Liver (tissue), 9 donors: ENCODE measurements around the gene DLAT. TPM values are rescaled to one million over a fixed set of nuclear protein-coding genes. Genes with fewer than 3 reads are reported as not detected.

Source experiments
- DNase-seq: peaks from one replicate; pipeline ENCODE4 v3.0.0-alpha.2; 2017; ENCODE audit warnings: low spot score
- H3K27ac ChIP-seq, 2 donors: one replicate each; pipeline ENCODE4 v1.7.0; 2013; ENCODE audit warnings: inconsistent platforms in 2 of 2, low read length in 2 of 2, control low read depth in 1 of 2, low read depth in 1 of 2, mild to moderate bottlenecking in 1 of 2
- H3K27me3 ChIP-seq, 4 donors: one replicate each; pipeline versions ENCODE4 v1.6.1 to v1.7.0; 2013; ENCODE audit warnings: low read length in 3 of 4, inconsistent platforms in 1 of 4, mild to moderate bottlenecking in 1 of 4, moderate library complexity in 1 of 4; ENCODE audit not compliant: control insufficient read depth in 4 of 4, insufficient read depth in 4 of 4
- H3K36me3 ChIP-seq, 4 donors: one replicate each; pipeline versions ENCODE4 v1.6.1 to v1.7.0; 2013; ENCODE audit warnings: low read length in 3 of 4, mild to moderate bottlenecking in 3 of 4, low read depth in 1 of 4, moderate library complexity in 1 of 4; ENCODE audit not compliant: control insufficient read depth in 4 of 4, insufficient read depth in 3 of 4
- H3K4me1 ChIP-seq, 4 donors: one replicate each; pipeline versions ENCODE4 v1.6.1 to v1.7.0; 2013; ENCODE audit warnings: low read length in 3 of 4, mild to moderate bottlenecking in 3 of 4, moderate library complexity in 1 of 4; ENCODE audit not compliant: control insufficient read depth in 4 of 4, insufficient read depth in 4 of 4
- H3K4me3 ChIP-seq, 3 donors: one replicate each; pipeline versions ENCODE4 v1.6.1 to v1.7.0; 2013; ENCODE audit warnings: low read length in 3 of 3, control low read depth in 1 of 3, low read depth in 1 of 3, mild to moderate bottlenecking in 1 of 3
- H3K9ac ChIP-seq, 2 donors: one replicate each; pipeline ENCODE4 v1.7.0; 2013; ENCODE audit warnings: low read length in 2 of 2, mild to moderate bottlenecking in 2 of 2, moderate library complexity in 2 of 2, control low read depth in 1 of 2, low read depth in 1 of 2
- H3K9me3 ChIP-seq, 4 donors: one replicate each; pipeline versions ENCODE4 v1.6.1 to v1.7.0; 2013; ENCODE audit warnings: low read length in 3 of 4; ENCODE audit not compliant: control insufficient read depth in 4 of 4
- EGR1 ChIP-seq, 2 donors: IDR thresholded peaks; 2 replicates each; pipeline ENCODE4 v1.6.1; 2016 to 2018; ENCODE audit warnings: antibody characterized with exemption in 2 of 2, low read depth in 2 of 2
- FOXA1 ChIP-seq: IDR thresholded peaks from 2 replicates; pipeline ENCODE4 v1.6.1; 2016; ENCODE audit warnings: antibody characterized with exemption
- FOXA2 ChIP-seq: IDR thresholded peaks from 2 replicates; pipeline ENCODE4 v1.6.1; 2016; ENCODE audit warnings: antibody characterized with exemption
- GABPA ChIP-seq, 2 donors: IDR thresholded peaks in 1 of 2; conservative IDR thresholded peaks in 1 of 2; 2 replicates each; pipeline ENCODE4 v1.6.1; 2016; ENCODE audit warnings: antibody characterized with exemption in 2 of 2, mild to moderate bottlenecking in 1 of 2, moderate library complexity in 1 of 2
- HNF4A ChIP-seq, 2 donors: conservative IDR thresholded peaks; 2 replicates each; pipeline ENCODE4 v1.6.1; 2016; ENCODE audit warnings: antibody characterized with exemption in 2 of 2, mild to moderate bottlenecking in 2 of 2
- HNF4G ChIP-seq: IDR thresholded peaks from 2 replicates; pipeline ENCODE4 v1.6.1; 2016; ENCODE audit warnings: antibody characterized with exemption
- JUND ChIP-seq, 2 donors: IDR thresholded peaks; 2 replicates each; pipeline ENCODE4 v1.6.1; 2016; ENCODE audit warnings: antibody characterized with exemption in 2 of 2
- NR2F2 ChIP-seq: IDR thresholded peaks from 2 replicates; pipeline ENCODE4 v1.6.1; 2016; ENCODE audit warnings: antibody characterized with exemption
- RAD21 ChIP-seq, 2 donors: IDR thresholded peaks; 2 replicates each; pipeline ENCODE4 v1.6.1; 2016; ENCODE audit warnings: antibody characterized with exemption in 2 of 2, mild to moderate bottlenecking in 2 of 2
- RXRA ChIP-seq, 2 donors: IDR thresholded peaks; 2 replicates each; pipeline ENCODE4 v1.6.1; 2017 to 2018; ENCODE audit warnings: antibody characterized with exemption in 2 of 2, mild to moderate bottlenecking in 1 of 2
- TAF1 ChIP-seq: conservative IDR thresholded peaks from 2 replicates; pipeline ENCODE4 v1.6.1; 2016; ENCODE audit warnings: antibody characterized with exemption, mild to moderate bottlenecking
- YY1 ChIP-seq: IDR thresholded peaks from 2 replicates; pipeline ENCODE4 v1.6.1; 2016; ENCODE audit warnings: antibody characterized with exemption, mild to moderate bottlenecking
- WGBS: extraction: QIAGEN DNeasy Blood & Tissue Kit; methylation state at CpG from one replicate; pipeline ENCODE4 v1.1.7; 2013; 5-methylcytosine and 5-hydroxymethylcytosine counted together
- polyA plus RNA-seq, 2 donors: library from polyadenylated mRNA; stranded (reverse) in 1 of 2; unstranded in 1 of 2; fragments of 200-250 nt in 1 of 2; fragments of >200 nt in 1 of 2; fragmentation: Nextera tagmentation in 1 of 2; extraction: Ambion mirVana in 1 of 2; gene quantifications; one replicate each; pipeline versions ENCODE4 v1.2.1 to v1.2.3, GENCODE V29; 2013 to 2015
- total RNA-seq, 2 donors: library from RNA; depleted of rRNA; stranded (reverse); fragments of >200 nt; gene quantifications; one replicate each; pipeline ENCODE4 v1.2.3, GENCODE V29; 2014
- TF ChIP-seq, protein P1 (sequence below): IDR thresholded peaks from 2 replicates; pipeline ENCODE4 v1.6.1; 2016; ENCODE audit warnings: antibody characterized with exemption
- TF ChIP-seq, protein P2 (sequence below): IDR thresholded peaks from 2 replicates; pipeline ENCODE4 v1.6.1; 2016; ENCODE audit warnings: antibody characterized with exemption
- TF ChIP-seq, protein P3 (sequence below): fragments of 150-350 bp; IDR thresholded peaks from 2 replicates; pipeline ENCODE4 v1.5.1; 2017; ENCODE audit warnings: improper control_type of control experiment, low read depth, low read length; ENCODE audit not compliant: missing input control
- TF ChIP-seq, protein P4 (sequence below): IDR thresholded peaks from 2 replicates; pipeline ENCODE4 v1.6.1; 2016; ENCODE audit warnings: antibody characterized with exemption, mild to moderate bottlenecking
- donor health status: healthy.
- donor health status: healthy.
- donor health status: healthy.
- donor health status: healthy.
- donor health status: healthy.

Gene DLAT
- total and polyA plus RNA-seq, 4 donors: 8.8 to 16.3 (median 13.2) TPM

DNA sequence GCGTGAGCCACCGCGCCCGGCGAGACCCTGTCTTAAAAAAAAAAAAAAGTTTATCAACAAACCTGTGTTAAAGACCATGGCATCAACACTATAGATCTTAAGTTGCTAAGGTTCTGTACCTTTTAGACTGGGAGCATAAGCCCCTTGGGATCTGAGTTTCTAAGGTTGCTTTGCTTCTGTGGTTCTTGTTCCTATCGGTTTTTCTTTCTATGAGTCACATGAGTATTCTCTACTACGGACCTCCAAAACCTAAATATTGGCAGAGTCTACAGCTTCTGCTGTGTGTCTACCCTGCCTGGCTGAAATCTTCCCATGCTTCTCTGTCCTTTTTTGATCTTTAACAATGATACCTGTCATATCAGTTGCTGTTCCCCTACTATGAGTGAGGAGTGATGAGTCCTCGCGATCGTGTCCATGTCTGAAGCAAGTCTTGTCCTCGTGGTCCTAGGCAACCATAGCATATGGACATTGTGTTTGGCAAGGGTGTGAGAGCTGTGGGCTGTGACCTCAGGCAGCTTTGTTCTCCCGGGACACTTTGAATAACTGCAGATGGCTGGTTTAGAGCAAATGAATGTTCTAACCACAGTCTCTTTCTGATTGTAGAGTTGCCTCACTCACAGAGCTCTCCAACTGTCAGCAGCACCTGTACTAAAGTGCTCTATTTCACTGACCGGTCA, 9.0 kb upstream of the DLAT start:
- no peak overlapping the region for H3K4me3 ChIP-seq
- no peak for DNase-seq
- WGBS: 46% methylated on average over 13 of the region's 13 CpGs

DNA sequence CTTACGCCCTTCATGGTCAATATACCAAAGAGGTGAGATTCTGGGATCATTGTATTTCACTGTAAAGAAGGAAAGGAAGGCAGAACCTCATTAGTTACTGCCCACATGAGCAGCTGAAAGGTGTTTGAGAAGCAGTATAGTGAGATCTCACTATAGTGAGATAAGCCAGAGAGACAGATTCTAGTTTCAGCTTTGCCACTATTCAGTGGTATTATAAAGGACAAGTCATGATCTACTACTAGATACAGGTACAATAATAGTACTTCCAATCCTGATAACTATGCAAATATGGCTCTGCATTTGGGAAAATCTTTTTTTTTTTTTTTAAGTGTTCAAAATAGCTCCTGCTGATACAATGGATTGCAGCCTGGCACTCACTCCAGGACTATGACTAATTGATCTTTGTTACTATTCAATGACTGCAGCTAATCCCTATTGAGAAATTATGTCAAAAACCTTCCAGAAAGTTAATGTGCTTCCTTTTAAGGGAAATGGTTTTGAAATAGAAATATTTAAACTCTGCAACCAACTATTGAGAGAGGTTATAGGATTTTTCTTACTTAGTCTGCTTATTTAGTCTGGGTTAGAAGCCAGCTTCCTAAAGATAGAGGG, 8.3 kb upstream of the DLAT start:
- Histone ChIP-seq H3K27ac (peak overlapping the region; percentile 76 to 96), H3K9ac (peak overlapping the region; percentile 3 to 29), H3K4me1 (peaks cover 0 to 22% (median 16%) of the 10 kb centered on the region in 4 donors), H3K36me3 (peaks cover 0 to 18% (median 12%) of the 10 kb centered on the region in 4 donors), H3K9me3 (no peaks in the 10 kb centered on the region), H3K27me3 (no peaks in the 10 kb centered on the region), H3K4me3 (no peak overlapping the region)
- no peak for DNase-seq
- peak; percentile 14 for TF ChIP-seq TAF1
- TF ChIP-seq YY1: no peak
- peak in 1 of 2 donors; percentile 17 for TF ChIP-seq HNF4A (conservative IDR thresholded peaks at IDR 0.05)
- TF ChIP-seq, protein P1, sequence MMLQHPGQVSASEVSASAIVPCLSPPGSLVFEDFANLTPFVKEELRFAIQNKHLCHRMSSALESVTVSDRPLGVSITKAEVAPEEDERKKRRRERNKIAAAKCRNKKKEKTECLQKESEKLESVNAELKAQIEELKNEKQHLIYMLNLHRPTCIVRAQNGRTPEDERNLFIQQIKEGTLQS: peak; percentile 25
- TF ChIP-seq HNF4G: no peak
- no peak for TF ChIP-seq RAD21 (IDR thresholded peaks at IDR 0.05)
- TF ChIP-seq, protein P2, sequence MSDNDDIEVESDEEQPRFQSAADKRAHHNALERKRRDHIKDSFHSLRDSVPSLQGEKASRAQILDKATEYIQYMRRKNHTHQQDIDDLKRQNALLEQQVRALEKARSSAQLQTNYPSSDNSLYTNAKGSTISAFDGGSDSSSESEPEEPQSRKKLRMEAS: no peak
- TF ChIP-seq, protein P3, sequence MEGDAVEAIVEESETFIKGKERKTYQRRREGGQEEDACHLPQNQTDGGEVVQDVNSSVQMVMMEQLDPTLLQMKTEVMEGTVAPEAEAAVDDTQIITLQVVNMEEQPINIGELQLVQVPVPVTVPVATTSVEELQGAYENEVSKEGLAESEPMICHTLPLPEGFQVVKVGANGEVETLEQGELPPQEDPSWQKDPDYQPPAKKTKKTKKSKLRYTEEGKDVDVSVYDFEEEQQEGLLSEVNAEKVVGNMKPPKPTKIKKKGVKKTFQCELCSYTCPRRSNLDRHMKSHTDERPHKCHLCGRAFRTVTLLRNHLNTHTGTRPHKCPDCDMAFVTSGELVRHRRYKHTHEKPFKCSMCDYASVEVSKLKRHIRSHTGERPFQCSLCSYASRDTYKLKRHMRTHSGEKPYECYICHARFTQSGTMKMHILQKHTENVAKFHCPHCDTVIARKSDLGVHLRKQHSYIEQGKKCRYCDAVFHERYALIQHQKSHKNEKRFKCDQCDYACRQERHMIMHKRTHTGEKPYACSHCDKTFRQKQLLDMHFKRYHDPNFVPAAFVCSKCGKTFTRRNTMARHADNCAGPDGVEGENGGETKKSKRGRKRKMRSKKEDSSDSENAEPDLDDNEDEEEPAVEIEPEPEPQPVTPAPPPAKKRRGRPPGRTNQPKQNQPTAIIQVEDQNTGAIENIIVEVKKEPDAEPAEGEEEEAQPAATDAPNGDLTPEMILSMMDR: no peak
- no peak for TF ChIP-seq FOXA1
- TF ChIP-seq NR2F2: no peak
- TF ChIP-seq, protein P4, sequence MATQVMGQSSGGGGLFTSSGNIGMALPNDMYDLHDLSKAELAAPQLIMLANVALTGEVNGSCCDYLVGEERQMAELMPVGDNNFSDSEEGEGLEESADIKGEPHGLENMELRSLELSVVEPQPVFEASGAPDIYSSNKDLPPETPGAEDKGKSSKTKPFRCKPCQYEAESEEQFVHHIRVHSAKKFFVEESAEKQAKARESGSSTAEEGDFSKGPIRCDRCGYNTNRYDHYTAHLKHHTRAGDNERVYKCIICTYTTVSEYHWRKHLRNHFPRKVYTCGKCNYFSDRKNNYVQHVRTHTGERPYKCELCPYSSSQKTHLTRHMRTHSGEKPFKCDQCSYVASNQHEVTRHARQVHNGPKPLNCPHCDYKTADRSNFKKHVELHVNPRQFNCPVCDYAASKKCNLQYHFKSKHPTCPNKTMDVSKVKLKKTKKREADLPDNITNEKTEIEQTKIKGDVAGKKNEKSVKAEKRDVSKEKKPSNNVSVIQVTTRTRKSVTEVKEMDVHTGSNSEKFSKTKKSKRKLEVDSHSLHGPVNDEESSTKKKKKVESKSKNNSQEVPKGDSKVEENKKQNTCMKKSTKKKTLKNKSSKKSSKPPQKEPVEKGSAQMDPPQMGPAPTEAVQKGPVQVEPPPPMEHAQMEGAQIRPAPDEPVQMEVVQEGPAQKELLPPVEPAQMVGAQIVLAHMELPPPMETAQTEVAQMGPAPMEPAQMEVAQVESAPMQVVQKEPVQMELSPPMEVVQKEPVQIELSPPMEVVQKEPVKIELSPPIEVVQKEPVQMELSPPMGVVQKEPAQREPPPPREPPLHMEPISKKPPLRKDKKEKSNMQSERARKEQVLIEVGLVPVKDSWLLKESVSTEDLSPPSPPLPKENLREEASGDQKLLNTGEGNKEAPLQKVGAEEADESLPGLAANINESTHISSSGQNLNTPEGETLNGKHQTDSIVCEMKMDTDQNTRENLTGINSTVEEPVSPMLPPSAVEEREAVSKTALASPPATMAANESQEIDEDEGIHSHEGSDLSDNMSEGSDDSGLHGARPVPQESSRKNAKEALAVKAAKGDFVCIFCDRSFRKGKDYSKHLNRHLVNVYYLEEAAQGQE: no peak
- no peak for TF ChIP-seq RXRA (IDR thresholded peaks at IDR 0.05)
- no peak for TF ChIP-seq GABPA (IDR thresholded peaks at IDR 0.05 in 1 of 2, conservative IDR thresholded peaks at IDR 0.05 in 1 of 2)
- TF ChIP-seq JUND (IDR thresholded peaks at IDR 0.05): no peak
- no peak for TF ChIP-seq FOXA2
- 31% methylated on average over 1 of the region's 1 CpG for WGBS

More for the DNA sequence above, 9.0 kb upstream of the DLAT start:
- H3K36me3 ChIP-seq: peaks cover 0 to 18% (median 11%) of the 10 kb centered on the region in 4 donors
- no peaks in the 10 kb centered on the region for H3K27me3 ChIP-seq
- H3K9ac ChIP-seq: peak overlapping the region in 1 of 2 donors; percentile 29
- H3K4me1 ChIP-seq: peaks cover 0 to 22% (median 16%) of the 10 kb centered on the region in 4 donors
- TF ChIP-seq, protein P4: no peak
- no peak for TF ChIP-seq EGR1 (IDR thresholded peaks at IDR 0.05; ENCODE audit: low read depth in 2 of 2)
- TF ChIP-seq TAF1: peak; percentile 22
- no peaks in the 10 kb centered on the region for H3K9me3 ChIP-seq
- peak overlapping the region; percentile 76 to 96 for H3K27ac ChIP-seq
